HG03575 (cell line): Measurements from ENCODE around the gene SKIL.

Experiments
- ATAC-seq: cut with Tn5 transposase; IDR thresholded peaks from one replicate; pipeline ENCODE4 v1.9.1; 2021; ENCODE audit not compliant: unreplicated experiment, insufficient number of reproducible peaks, low FRiP score; ENCODE audit errors: extremely low read depth

SKIL gene

GRCh38 chr3:170372190-170372879 lies 14.8 kb downstream of the SKIL start:
- no peak for ATAC-seq

- ATAC-seq = no peak
These were observed 26.1 kb downstream of the SKIL start for GRCh38 chr3:170383567-170383966.

- no peak for ATAC-seq
These were observed 29.0 kb downstream of the SKIL start for GRCh38 chr3:170386468-170386867.

- ATAC-seq = no peak
These were observed 30.4 kb downstream of the SKIL start for GRCh38 chr3:170387950-170388349.

- ATAC-seq = no peak
These were observed 33.6 kb downstream of the SKIL start for GRCh38 chr3:170391108-170391507.

- ATAC-seq = no peak
These were observed 40.2 kb downstream of the SKIL start for GRCh38 chr3:170397685-170398084.

- ATAC-seq = no peak
These were observed 47.6 kb downstream of the SKIL start for GRCh38 chr3:170405101-170405500.

- no peak for ATAC-seq
These were observed 53.0 kb downstream of the SKIL start for GRCh38 chr3:170410428-170411029.

GRCh38 chr3:170413291-170413690 lies 55.8 kb downstream of the SKIL start:
- ATAC-seq = no peak

- no peak for ATAC-seq
These were observed 56.7 kb downstream of the SKIL start for GRCh38 chr3:170414202-170414663.

GRCh38 chr3:170417090-170417489 lies 59.6 kb downstream of the SKIL start:
- no peak for ATAC-seq

GRCh38 chr3:170418422-170419398 lies 61.2 kb downstream of the SKIL start, which contains the start of gene CLDN11:
TSS of gene CLDN11 (plus strand) at chr3:170418868. CDS start at chr3:170419067, 199 bp downstream.
- no peak for ATAC-seq

GRCh38 chr3:170419557-170420087 lies 62.1 kb downstream of the SKIL start:
- no peak for ATAC-seq

GRCh38 chr3:170420307-170420821 lies 62.8 kb downstream of the SKIL start:
- ATAC-seq = no peak

- ATAC-seq = no peak
These were observed 63.7 kb downstream of the SKIL start for GRCh38 chr3:170421111-170421641.

- no peak for ATAC-seq
These were observed 64.2 kb downstream of the SKIL start for GRCh38 chr3:170421758-170422157.

- no peak for ATAC-seq
These were observed 65.6 kb downstream of the SKIL start for GRCh38 chr3:170423001-170423615.

- ATAC-seq = no peak
These were observed 67.4 kb downstream of the SKIL start for GRCh38 chr3:170424879-170425278.
